Hypothalamus (tissue), 51 donors: Measurements from ENCODE around the gene PRKAR2B.
A peak's percentile ranks its signal among the peaks of the same experiment; 100 is the strongest.
"Not testable (repeated sequence)": the region's sequence is repeated elsewhere in the genome, so short reads cannot be mapped to it uniquely, and the experiment has no call there.

Experiments used
- DNase-seq, 51 donors: peaks; one replicate each; lab custom pipeline; 2025; lab: John Stamatoyannopoulos, UW

PRKAR2B gene

DNA sequence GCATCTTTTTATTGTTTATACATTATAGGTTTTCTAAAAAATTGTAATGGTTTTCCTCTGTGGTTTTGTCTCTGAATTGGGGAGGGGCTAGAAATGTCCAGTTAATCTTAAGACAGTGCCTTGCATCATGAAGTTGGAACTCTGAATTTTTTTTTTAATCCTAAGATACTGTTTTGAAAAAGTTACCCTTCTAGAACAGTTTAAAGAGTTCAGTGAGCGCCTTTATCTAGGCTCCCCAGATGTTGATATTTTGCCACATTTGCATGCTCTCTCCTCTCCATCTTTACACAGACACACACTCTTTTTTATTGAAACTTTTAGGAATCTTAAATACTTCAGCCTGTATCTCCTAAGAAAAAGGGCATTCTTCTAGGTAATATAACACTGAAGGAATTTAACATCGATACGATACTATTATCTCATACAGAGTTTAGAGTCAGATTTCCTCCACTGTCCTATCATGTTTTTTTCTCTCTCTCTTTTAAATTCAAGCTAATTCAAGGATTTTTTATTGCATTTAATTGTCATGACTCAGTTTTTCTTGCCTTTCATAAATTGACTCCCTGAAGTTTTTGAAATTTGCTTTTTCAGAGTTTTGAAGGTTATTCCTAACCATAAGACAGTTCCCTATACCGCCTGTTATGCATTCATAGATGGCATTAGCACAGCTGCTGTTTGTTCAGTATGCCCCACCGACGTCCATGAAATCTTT, 31.5 kb downstream of the PRKAR2B start:
- no peak for DNase-seq

DNA sequence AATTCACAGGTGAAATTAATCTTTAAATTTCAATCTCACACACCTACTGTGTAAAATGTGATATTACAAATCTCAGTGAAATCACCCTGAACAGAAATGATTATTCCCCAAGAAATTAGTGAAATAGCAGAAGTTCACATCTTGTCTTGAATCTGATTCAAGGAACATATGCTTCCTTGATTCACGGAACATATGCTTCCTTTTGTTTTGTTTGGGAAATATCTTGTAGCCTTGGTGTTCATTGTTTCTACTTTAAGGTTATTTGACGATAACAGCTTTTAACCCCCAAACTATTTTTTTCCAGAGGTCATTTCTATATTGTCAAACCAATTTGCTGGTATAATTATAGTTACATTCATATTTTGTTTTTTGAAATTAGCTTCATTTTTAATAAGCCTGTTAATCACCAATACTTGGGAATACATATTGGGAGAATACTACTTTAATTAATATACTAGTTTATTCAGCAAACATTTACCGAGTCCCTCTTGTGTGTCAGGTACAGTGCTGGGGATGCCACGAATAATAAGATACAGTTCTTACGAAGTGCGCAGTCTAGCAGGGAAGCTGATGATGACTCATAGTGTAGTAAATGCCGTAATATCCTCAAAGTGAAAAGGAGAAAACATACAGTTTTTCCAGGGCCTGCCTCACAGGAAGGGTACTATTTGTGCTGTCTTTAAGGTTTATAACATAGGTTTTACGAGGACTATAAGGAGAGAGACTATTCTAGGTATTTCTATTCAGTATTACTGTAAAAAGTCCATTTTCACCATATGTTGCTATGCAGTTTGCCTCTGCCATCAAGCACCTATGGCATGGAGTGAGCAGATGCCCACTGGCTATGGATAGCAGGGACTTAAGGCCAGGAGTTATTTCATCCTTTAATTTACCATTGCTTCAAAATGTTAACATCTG, 32.5 kb downstream of the PRKAR2B start:
- no peak for DNase-seq

DNA sequence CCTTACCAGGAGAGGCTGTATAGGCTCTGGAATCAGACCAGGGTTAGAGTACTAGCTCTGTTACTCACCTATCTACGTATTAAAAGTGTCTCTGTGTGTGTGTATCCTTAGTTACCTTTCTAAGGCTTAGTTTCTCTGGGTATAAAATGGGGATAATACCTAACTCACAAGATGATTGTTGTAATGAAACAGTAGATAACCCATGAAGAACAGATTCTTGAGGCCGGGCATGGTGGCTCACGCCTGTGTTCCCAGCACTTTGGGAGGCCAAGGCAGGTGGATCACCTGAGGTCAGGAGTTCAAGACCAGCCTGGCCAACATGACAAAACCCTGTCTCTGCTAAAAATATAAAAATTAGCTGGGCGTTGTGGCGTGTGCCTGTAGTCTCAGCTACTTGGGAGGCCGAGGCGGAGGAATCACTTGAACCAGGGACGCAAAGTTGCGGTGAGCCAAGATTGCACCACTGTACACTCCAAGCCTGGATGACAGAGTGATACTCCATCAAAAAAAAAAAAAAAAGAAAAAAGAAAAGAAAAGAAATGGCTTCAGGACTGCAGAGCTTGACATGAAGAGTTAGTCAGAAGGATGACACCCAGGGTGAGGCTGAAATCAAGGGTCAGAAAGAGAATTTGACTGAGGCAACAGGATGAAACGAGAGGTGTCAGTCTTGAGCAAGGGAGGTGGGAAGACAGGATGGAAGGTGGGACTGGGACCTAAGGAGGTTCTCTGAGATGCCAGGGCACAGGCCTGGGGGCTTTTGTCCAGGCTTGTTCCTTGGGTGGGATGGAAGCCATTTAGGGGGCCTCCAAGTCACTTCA, 33.4 kb downstream of the PRKAR2B start:
- no peak for DNase-seq

DNA sequence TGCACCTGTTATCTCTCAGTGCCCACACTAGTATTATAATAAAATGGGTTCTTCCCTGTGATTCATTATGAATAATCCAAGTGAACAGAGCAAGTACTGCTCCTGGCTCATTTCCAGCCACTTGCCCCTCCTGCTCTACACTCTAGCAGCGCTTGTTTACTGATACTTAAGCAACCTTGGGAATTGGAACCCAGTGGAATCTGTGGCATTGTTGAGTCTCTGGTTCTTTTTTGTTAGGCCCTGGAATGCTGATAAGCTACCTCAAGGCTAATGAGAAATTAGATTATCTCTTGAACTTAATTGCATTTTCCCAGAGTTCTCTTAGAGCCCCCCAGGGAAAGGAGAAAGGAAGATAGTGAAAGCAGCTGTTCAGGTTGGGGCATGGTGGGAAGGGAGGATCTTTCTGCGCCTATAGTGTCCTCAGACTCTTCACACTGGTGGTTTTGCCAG, 34.0 kb downstream of the PRKAR2B start:
- no peak for DNase-seq

DNA sequence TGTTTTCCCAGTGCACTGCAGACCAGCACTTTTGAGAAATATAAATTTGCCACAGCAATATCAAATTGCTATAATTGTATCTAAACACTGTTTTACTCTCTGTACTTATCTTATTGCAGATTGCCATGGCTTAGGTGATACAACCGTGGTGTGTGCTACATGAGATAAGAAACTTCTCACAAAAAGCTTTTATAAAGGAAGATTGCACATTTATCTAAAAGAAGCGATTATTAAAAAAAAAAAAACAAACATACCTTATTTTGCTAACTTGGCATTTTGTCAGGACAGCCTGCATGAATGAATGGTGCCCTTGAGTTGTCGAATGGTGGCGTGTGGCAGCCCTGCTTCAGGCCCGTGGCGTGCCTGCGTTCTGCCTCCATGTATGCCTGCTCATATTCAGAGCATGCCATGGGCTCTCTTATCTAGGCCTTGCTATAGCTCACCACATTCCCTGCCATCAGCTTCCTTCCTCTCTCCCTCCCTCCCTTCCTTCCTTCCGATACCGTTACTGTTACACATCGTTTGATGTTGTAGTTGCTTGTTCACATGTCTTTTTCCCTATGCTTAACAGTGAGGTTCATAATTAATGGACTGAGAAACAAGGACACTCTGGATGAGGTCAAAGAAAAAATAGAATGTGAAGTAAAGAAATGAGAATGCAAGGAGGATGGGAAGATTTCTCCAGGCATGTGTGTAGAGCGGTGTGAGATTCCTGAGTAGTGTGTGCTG, 34.9 kb downstream of the PRKAR2B start:
- DNase-seq: no peak

DNA sequence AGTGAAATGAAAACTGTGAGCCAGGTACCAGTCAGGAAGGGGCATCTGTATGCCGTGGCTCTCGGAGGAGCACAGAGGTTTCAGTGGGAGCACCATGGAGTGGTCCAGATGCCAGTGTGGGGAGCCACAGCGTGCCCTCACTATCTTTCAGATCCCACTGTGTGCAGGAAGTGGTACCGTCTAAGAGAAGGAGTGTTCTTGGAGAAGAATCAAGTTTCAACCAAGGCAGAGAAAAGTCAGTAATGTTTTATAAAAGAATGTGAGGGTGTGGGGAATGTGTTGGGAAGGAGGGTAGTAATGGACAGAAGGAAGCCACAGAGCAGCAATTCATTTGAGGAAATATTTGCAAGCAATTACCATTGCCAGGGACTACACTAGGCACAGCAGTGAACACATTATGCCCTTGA, 35.6 kb downstream of the PRKAR2B start:
- DNase-seq: no peak

DNA sequence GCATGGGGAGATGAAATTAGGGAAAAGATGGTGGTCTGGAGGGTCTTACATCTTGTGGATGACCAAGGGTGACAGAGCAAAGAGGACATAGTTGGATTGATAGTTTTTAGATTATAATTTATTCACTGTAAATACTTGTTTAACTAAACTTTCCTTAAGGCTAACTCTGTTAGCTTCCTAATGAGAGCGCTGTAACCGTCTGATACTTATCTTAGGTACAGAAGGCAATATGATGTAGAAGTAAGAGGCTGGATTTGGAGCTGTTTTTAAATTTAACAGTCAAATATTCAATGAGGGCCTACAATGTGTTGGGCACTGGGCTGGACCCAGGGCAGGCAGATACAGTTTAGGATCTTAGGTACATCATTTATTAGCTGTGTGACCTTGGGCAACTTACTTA, 36.0 kb downstream of the PRKAR2B start:
- DNase-seq: no peak

DNA sequence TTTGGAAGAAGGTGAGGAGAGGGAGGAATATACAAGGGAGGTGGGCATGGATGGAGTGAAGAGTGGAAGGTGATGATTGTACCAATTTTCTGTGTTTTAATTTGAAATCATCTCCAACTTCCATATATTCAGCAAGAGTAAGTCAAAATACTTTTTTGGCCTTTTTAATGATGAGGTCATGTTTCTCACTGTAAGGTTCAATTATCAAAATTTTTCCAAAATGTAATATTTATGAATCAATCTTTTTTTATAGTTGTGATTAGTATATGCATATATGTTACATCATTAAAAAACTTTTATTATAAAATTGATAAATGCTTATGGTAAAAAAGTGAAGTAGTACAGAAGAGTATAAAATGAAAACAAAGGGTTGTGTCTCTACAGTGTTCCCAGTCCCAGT, 40.7 kb downstream of the PRKAR2B start:
- DNase-seq: no peak

DNA sequence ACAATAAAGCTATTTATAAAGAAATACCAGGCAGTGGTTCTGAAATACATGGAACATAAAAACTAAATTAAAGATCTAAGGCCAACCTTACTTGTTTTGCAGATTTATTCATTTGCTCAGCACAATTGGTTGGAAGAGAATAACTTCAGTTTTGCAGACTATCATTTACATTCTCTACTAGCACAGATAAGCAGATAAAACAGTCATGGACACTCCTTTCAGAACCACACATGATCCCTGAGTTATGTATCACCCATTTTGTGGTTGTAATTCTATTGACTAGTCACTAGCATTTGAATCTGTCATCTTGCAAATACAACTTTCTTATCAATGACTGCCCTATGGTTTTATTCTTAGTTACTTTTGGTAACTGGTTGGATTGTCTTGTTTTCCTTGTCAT, 45.1 kb downstream of the PRKAR2B start:
- no peak for DNase-seq

DNA sequence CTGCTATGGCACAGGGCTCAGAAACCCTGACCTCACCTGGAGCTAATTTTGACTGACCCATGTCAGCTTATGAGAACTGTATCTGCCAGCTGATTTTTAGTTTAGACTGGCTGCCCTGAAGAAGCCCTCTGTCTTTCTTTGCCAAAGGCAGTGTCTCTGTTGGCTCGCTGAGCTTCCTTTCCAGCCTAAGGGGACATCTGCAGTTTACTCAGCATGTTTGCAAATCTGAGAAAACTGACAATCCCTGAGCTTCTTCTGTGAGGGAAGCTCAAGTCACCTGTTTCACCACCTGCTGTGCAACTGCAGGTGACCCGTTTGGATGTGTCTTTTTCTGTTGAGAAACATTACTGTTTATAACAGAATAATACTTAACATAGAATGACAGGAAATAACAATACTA, 46.0 kb downstream of the PRKAR2B start:
- peak in 1 of 51 donors; percentile 2 for DNase-seq

DNA sequence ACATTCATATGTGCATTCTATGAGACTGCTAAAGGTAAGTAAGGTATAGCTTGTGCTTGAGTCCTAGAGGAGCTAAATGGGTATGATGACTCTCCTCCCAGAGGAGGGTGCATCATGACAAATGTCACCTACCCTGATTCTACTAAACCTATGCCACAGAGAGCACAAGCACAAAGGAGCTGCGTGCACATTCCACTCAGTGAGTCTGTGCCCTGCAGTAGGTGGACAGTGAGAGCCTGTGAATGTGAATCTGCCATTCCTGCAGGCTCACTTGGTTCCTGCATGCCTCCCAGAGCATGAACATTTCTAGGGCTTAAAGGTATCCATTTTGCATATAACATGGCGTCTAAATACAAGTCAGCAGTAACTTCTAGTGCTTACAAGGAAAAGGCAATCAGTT, 46.8 kb downstream of the PRKAR2B start:
- no peak for DNase-seq

DNA sequence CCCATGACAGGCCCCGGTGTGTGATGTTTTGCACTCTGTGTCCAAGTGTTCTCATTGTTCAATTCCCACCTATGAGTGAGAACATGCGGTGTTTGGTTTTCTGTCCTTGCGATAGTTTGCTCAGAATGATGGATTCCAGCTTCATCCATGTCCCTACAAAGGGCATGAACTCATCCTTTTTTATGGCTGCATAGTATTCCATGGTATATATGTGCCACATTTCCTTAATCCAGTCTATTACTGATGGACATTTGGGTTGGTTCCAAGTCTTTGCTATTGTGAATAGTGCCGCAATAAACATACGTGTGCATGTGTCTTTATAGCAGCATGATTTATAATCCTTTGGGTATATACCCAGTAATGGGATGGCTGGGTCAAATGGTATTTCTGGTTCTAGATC, 49.2 kb downstream of the PRKAR2B start:
- DNase-seq: not testable (repeated sequence)

DNA sequence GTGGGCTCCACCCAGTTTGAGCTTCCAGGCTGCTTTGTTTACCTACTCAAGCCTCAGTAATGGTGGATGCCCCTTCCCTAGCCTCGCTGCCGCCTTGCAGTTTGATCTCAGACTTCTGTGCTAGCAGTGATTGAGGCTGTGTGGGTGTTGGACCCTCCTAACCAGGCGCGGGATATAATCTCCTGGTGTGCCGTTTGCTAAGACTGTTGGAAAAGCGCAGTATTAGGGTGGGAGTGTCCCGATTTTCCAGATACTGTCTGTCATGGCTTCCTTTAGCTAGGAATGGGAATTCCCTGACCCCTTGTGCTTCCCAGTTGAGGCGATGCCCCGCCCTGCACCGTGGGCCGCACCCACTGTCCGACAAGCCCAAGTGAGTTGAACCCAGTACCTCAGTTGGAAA, 54.6 kb downstream of the PRKAR2B start:
- not testable (repeated sequence) for DNase-seq

DNA sequence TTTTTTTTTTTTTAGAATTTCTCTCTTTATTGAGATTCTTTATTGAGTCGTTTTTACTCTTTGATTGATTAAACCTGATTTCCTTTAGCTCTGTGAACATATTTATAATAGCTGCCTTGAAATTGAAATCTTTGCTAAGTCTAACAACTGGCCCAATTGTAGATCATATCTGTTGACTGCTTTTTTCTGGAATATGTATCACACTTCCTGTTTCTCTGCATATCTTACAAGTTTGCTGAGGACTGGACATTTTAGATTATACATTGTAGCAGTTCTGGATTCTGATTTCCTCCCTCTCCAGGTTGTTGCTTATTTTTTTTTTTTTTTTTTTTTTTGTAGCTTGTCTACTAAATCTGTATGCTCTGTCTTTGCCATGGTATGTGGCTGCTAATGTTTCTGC, 56.3 kb downstream of the PRKAR2B start:
- no peak for DNase-seq

DNA sequence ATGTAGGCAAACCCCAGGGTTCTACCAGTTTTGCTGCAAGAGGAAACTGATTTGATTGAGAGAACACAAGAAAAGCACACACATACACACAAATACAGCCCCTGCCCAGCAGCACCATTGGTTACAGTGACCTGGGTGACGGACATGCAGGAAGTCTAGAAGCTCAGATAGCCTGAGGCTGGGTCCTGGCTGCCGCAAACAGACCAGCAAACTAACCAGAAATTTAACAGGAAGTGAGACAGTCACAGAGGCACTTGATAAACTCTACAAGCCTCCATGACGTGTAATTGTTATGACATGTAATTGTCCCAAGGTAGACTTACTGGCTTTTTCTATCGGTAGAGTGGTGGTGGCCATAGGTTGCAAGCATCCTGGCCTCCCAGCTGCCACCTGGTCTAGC, 58.9 kb downstream of the PRKAR2B start:
- DNase-seq: no peak

DNA sequence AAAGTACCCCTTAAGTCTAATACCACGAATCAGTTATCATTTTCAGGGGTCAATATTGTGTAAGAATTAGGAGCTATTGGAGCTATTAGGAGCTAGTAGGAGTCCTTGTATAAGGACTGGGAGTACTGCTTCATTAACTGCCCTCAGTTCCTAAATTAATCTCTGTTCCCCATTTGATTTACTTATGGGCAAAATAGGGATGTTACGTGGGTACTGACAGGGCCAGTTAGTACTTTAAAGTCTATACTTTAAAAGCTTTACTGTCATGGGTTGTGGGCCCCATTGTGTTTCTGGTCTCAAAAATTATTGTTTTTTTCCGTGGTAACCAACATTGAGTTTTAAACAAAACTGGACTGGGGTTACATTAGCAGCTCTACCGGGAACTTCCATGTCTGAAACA, 60.3 kb downstream of the PRKAR2B start:
- DNase-seq: no peak

DNA sequence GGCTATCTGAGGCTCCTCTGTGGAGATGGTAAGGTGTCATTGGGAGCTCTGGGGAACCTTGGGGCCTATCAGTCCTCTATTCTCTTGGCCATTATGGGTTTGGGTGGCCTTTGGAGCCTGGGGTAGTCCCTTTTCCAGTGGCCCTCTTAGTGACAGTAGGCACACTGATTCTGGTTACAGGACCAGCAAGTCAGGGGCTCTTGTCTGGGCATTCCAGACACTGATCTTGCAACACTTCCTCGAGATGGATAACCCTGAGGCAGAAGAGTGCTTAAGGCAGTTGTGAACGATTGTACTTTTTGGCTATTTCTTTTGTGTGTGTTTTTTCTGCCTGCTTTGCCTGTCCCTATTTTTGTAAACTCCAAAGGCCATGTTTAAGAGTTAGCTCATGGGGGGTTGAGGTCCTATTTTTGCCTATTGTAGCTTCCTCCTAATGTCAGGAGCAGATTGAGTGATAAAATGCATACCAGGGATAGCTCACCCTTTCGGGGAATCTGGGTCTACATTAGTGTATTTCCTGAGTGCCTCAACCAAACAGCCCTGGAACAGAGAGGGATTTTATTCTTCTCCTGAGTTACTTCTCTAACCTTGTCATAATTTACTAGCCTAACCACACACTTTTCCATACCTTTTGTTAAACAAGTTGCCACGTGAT, 61.2 kb downstream of the PRKAR2B start:
- no peak for DNase-seq

DNA sequence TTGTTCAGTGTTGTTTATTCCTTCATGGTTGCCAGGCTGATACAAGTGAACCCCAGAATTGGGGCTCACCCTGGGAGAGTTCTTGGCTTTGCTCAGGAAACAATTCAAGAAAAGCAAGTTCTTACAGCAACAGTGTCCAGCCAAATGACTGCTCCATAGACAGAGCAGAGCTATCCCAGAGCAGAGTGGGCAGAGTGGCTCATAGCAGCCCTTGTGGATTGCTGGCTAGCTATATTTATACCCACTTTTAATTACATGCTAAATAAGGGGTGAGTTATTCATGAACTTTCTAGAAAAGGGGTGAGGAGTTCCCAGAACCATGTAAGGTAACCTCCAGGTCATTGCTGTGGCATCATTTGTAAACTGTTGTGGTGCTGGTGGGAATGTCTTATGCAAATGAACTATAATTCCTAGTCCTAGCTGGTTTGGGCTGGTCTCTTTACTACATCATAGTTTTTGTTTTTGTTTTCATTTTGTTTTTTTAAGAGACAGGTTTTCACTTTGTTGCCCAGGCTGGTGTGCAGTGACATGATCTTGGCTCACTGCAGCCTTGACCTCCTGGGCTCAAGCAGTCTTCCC, 64.4 kb downstream of the PRKAR2B start:
- DNase-seq: no peak

DNA sequence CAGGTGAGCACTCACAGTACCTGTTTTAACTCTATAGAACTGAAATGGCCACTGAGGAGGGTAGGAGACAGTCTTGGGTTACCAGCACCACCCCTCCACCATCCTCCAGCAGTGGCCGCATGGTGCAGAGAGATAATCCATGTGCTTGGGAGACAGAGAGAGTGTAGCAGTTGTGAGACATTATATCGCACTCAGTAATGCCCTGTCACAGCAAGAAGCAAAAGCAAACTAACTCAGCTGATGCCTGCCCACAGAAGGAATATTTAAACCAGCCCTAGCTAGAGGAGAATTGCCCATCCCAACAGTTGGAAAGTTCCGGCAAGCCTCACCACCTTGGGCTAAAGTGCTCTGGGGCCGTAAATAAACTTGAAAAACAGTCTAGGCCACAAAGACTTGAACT, 65.5 kb downstream of the PRKAR2B start:
- no peak for DNase-seq

DNA sequence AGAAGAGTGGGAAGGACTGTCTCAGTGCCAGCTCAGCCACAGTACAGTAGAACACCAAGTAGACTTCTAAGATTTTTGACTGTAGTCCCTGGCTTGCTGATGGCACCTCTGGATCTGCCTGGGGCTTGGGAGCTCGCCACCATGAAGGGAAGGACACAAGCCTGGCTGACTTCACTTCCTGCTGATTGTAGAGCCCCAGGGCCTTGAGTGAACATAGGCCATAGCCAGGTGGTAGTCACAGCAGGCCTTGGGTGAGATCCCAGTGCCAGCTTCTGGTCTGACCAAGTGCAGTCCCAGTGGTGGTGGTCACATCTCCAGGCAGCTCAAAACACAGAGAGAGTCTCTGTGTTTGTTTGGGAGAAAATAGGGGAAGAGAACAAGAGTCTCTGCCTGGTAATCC, 66.7 kb downstream of the PRKAR2B start:
- DNase-seq: no peak
